Chondrocyte (in vitro differentiated cells): Measurements from ENCODE around the gene KLF17. TPM values are rescaled to one million over a fixed set of nuclear protein-coding genes. Genes with fewer than 3 reads are reported as not detected.
"Not testable (repeated sequence)": the region's sequence is repeated elsewhere in the genome, so short reads cannot be mapped to it uniquely, and the experiment has no call there.

Experiments
- DNase-seq: peaks from one replicate; pipeline ENCODE4 v3.0.0; 2021; ENCODE audit warnings: mixed read lengths, low spot score
- H3K27ac Mint-ChIP-seq: one replicate; pipeline ENCODE4 v1.8.0; 2021; ENCODE audit warnings: mild to moderate bottlenecking, moderate library complexity, mixed read lengths; ENCODE audit not compliant: unreplicated experiment
- H3K27me3 Mint-ChIP-seq: 2 replicates; pipeline ENCODE4 v1.8.0; 2021; ENCODE audit warnings: low read depth, mixed read lengths
- H3K36me3 Mint-ChIP-seq: 2 replicates; pipeline ENCODE4 v1.8.0; 2021; ENCODE audit warnings: low read depth, mixed read lengths
- H3K4me1 Mint-ChIP-seq: 2 replicates; pipeline ENCODE4 v1.8.0; 2021; ENCODE audit warnings: low read depth, mild to moderate bottlenecking, mixed read lengths
- H3K4me3 Mint-ChIP-seq: one replicate; pipeline ENCODE4 v1.8.0; 2021; ENCODE audit warnings: mild to moderate bottlenecking, moderate library complexity, mixed read lengths; ENCODE audit not compliant: unreplicated experiment
- H3K9me3 Mint-ChIP-seq: 2 replicates; pipeline ENCODE4 v1.8.0; 2021; ENCODE audit warnings: low read depth, mixed read lengths
- total RNA-seq: library from RNA; stranded (reverse); gene quantifications from 3 replicates; pipeline ENCODE4 v1.2.1, GENCODE V29; 2021
- TF ChIP-seq, protein P1 (sequence below): fragments of 200-600 bp; sonication (generic); IDR thresholded peaks from 2 replicates; pipeline ENCODE4 v1.5.0; 2021; ENCODE audit warnings: antibody characterized with exemption, mild to moderate bottlenecking, moderate library complexity

KLF17 gene
- total RNA-seq, 1 donor from 2014 or later = not detected

DNA sequence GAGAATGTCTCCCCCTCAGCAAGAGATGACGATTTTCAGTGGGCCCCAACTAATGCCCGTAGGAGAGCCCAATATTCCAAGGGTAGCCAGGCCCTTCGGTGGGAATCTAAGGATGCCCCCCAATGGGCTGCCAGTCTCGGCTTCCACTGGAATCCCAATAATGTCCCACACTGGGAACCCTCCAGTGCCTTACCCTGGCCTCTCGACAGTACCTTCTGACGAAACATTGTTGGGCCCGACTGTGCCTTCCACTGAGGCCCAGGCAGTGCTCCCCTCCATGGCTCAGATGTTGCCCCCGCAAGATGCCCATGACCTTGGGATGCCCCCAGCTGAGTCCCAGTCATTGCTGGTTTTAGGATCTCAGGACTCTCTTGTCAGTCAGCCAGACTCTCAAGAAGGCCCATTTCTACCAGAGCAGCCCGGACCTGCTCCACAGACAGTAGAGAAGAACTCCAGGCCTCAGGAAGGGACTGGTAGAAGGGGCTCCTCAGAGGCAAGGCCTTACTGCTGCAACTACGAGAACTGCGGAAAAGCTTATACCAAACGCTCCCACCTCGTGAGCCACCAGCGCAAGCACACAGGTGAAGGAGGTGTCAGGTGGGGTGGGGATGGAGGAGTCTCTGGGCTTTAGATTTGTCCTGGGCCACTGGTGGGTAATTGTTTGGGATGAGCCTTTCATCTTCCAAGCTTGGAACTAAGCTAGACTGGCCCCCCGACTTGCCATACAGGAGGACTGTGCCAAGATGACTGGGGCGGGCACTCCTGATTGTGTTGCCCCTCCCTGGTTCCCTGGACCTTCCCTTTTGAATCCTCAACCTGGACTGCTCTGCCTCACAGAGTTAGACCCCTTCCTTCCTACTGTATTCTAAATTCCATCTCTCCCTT is 11.2 kb downstream of the KLF17 start:
- no peaks in the 10 kb centered on the region for H3K4me1 Mint-ChIP-seq
- DNase-seq = no peak
- H3K4me3 Mint-ChIP-seq = no peak overlapping the region
- H3K27ac Mint-ChIP-seq = no peak overlapping the region
- H3K9me3 Mint-ChIP-seq = peaks cover 3% of the 10 kb centered on the region
- no peaks in the 10 kb centered on the region for H3K36me3 Mint-ChIP-seq
- peaks cover 33% of the 10 kb centered on the region for H3K27me3 Mint-ChIP-seq
- TF ChIP-seq, protein P1, sequence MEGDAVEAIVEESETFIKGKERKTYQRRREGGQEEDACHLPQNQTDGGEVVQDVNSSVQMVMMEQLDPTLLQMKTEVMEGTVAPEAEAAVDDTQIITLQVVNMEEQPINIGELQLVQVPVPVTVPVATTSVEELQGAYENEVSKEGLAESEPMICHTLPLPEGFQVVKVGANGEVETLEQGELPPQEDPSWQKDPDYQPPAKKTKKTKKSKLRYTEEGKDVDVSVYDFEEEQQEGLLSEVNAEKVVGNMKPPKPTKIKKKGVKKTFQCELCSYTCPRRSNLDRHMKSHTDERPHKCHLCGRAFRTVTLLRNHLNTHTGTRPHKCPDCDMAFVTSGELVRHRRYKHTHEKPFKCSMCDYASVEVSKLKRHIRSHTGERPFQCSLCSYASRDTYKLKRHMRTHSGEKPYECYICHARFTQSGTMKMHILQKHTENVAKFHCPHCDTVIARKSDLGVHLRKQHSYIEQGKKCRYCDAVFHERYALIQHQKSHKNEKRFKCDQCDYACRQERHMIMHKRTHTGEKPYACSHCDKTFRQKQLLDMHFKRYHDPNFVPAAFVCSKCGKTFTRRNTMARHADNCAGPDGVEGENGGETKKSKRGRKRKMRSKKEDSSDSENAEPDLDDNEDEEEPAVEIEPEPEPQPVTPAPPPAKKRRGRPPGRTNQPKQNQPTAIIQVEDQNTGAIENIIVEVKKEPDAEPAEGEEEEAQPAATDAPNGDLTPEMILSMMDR = no peak

DNA sequence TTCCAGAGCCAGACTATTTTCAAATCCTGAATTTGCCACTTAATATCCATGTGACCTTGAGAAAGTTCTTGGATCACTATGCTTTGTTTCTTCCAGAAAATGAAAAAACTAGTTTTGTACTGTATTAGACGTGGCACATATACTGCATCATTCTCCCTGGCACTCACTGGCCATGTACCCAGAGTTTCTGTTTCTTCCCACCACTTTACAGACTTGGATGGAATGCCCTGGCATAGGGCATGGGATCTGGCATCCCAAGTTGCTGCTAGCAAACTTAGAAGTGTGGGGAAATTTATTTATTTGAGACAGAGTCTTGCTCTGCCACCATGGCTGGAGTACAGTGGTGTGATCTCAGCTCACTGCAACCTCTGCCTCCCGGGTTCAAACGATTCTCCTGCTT is 12.8 kb downstream of the KLF17 start:
- Mint-ChIP-seq H3K27me3 (peaks cover 29% of the 10 kb centered on the region), H3K4me1 (no peaks in the 10 kb centered on the region), H3K27ac (no peak overlapping the region), H3K36me3 (no peaks in the 10 kb centered on the region), H3K4me3 (no peak overlapping the region), H3K9me3 (peaks cover 3% of the 10 kb centered on the region)
- DNase-seq = no peak
- TF ChIP-seq, protein P1 = no peak

DNA sequence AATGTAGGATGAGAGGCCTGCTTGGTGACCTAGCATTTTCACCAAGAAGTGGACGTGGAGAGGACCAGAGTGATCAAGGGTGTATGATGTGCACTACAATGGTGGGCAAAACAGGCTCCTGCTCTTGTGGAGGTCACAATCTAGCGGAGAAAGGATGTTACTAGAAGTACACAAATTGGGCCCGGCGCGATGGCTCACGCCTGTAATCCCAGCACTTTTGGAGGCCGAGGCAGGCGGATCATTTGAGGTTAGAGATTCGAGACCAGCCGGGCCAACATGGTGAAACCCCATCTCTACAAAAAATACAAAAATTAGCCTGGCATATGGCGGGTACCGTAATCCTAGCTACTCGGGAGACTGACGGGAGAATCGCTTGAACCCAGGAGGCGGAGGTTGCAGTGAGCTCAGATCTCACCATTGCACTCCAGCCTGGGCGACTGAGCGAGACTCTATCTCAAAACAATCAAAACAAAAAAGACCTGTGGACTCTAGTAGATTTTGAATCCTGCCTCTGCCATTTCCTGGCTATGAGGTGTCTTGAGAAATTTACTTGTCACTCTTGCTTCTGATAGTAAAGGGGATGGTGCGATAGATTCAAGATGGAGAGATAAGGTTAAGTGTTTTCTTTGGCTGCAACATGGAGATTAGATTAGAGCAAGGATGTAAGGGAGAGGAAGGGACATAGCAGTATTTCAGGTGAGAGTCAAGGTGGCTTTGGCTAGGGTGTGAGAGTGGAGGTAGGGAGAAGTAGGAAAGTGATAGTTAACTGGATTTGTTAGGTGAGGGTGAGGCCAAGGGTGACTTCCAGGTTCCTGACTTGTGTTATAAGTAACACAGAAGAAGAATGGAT is 15.7 kb downstream of the KLF17 start:
- no peak for DNase-seq
- H3K4me3 Mint-ChIP-seq = no peak overlapping the region
- peaks cover 17% of the 10 kb centered on the region for H3K27me3 Mint-ChIP-seq
- no peaks in the 10 kb centered on the region for H3K4me1 Mint-ChIP-seq
- H3K36me3 Mint-ChIP-seq = no peaks in the 10 kb centered on the region
- H3K27ac Mint-ChIP-seq = no peak overlapping the region
- H3K9me3 Mint-ChIP-seq = peaks cover 3% of the 10 kb centered on the region
- TF ChIP-seq, protein P1 = no peak

DNA sequence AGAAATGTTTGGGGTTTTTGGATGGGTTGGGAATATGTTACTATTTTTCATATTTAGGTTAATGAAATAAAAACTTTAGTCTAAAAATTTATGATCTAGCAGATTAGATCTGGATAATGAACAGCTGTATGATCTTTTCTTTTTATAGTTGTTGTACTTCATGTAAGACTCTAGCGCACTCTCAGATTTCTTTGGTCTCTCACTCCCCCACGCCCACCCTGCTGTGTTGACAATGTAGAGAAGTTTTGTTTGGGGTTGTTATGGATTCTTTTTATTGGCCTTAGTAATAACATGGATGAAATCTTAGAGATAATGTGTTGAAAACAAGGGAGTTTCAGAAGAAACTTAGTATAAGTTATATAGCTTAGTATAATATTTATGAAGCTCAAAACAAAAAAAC is 17.3 kb downstream of the KLF17 start:
- Mint-ChIP-seq H3K36me3 (no peaks in the 10 kb centered on the region), H3K4me1 (no peaks in the 10 kb centered on the region), H3K27ac (no peak overlapping the region), H3K9me3 (peaks cover 3% of the 10 kb centered on the region), H3K27me3 (peaks cover 17% of the 10 kb centered on the region), H3K4me3 (no peak overlapping the region)
- no peak for DNase-seq
- TF ChIP-seq, protein P1 = no peak

DNA sequence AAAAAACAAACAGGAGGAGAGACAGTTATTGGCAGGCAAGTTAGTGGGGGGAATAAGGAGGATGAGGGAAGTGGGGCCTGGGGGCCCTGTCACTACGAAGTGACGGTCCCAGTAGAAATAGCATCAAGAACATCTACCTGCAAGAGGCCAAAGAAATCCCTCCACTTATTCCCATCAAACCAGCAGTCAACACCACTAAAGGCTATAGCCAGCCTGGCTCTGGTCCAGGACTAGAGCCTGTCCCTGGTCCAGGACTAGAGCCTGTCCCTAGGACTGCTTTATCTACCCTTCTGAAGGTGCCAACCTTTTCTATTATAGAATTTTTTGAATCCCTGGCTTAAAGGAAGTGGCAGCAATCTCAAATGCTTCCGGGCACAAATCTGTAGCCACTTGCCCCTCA is 19.6 kb downstream of the KLF17 start:
- TF ChIP-seq, protein P1 = no peak
- Mint-ChIP-seq H3K4me3 (no peak overlapping the region), H3K27ac (no peak overlapping the region), H3K36me3 (no peaks in the 10 kb centered on the region), H3K4me1 (no peaks in the 10 kb centered on the region), H3K27me3 (peaks cover 17% of the 10 kb centered on the region), H3K9me3 (no peaks in the 10 kb centered on the region)
- DNase-seq = no peak

DNA sequence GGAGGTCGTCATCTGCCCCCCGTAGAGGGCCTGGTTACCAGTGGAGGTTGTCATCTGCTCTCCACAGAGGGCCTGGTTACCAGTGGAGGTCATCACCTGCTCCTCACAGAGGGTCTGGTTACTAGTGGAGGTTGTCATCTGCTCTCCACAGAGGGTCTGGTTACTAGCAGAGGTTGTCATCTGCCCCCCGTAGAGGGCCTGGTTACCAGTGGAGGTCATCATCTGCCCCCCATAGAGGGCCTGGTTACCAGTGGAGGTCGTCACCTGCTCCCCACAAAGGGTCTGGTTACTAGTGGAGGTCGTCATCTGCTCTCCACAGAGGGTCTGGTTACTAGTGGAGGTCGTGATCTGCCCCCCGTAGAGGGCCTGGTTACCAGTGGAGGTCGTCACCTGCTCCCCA is 20.9 kb downstream of the KLF17 start:
- not testable (repeated sequence) for DNase-seq, H3K9me3 Mint-ChIP-seq, H3K36me3 Mint-ChIP-seq, H3K4me1 Mint-ChIP-seq, H3K27ac Mint-ChIP-seq, H3K4me3 Mint-ChIP-seq
- H3K27me3 Mint-ChIP-seq = peaks cover 11% of the 10 kb centered on the region
